HepG2 (cell line): ENCODE measurements around the gene TBC1D16.

Experiments
- AKNA ChIP-seq: sonication (generic); formaldehyde crosslinking; IDR thresholded peaks from 2 replicates; pipeline ENCODE4 v1.4.0; 2020; ENCODE audit warnings: missing genetic modification reagents, borderline replicate concordance
- GPBP1L1 ChIP-seq: sonication (generic); formaldehyde crosslinking; IDR thresholded peaks from 2 replicates; pipeline ENCODE4 v1.5.0; 2020; ENCODE audit warnings: mild to moderate bottlenecking, missing genetic modification reagents
- IKZF4 ChIP-seq: sonication (generic); formaldehyde crosslinking; IDR thresholded peaks from 2 replicates; pipeline ENCODE4 v1.5.1; 2020; ENCODE audit warnings: borderline replicate concordance, mild to moderate bottlenecking, low read depth, missing genetic modification reagents; ENCODE audit errors: not compliant biosample characterization
- TMF1 ChIP-seq: sonication (generic); formaldehyde crosslinking; IDR thresholded peaks from 2 replicates; pipeline ENCODE4 v1.8.1; 2022; ENCODE audit warnings: low read depth, missing genetic modification reagents
- ZMYM3 ChIP-seq: sonication (generic); formaldehyde crosslinking; IDR thresholded peaks from 2 replicates; pipeline ENCODE4 v1.5.1; 2020; ENCODE audit warnings: mild to moderate bottlenecking, missing genetic modification reagents
- ZNF354B ChIP-seq: sonication (generic); formaldehyde crosslinking; IDR thresholded peaks from 2 replicates; pipeline ENCODE4 v1.8.0; 2022; ENCODE audit warnings: mild to moderate bottlenecking, missing genetic modification reagents

GRCh38 chr17:79913896-79914812 lies 121.5 kb downstream of the TBC1D16 start:
- TF ChIP-seq ZMYM3 (CRISPR knock-in tag), result peak; percentile 52; the same call in 1 of the 2 replicates
- no peak for TF ChIP-seq IKZF4
- no peak for TF ChIP-seq GPBP1L1
- TF ChIP-seq TMF1 (CRISPR knock-in tag), result no peak
- TF ChIP-seq ZNF354B, result no peak
- no peak for TF ChIP-seq AKNA (CRISPR knock-in tag)
